ENCODE data around the gene MBNL3. TPM values are rescaled to one million over a fixed set of nuclear protein-coding genes. Genes with fewer than 3 reads are reported as not detected.

The MBNL3 gene
- polyA plus RNA-seq, 4 donors = 2.7 to 20.3 (median 5.0) TPM

DNA sequence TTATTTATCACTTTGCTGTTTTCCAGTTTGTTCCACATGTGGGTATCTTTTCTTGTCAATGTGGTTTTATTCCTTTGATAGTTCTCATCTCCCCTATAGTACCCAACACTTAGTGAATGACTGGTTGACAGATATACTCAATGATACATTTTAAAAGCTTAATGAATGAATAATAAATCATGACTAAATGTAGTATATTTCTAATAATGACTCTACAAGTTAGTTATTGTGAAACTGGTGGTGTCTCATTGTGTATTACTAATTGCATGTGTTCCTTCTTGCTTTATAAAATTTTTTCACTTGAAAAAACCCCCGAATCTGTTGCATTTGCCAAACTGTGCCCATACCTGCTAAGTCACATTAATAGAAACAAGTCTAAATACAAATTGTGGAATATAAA lies 95.4 kb downstream of the MBNL3 start:
- no peak overlapping the region for H3K4me3 ChIP-seq (ENCODE audit: low read depth in 1 of 3, low read length in 3 of 3)
- no peak for FAIRE-seq
- H3K27me3 ChIP-seq (ENCODE audit: control insufficient read depth in 3 of 3, insufficient read depth in 3 of 3, low read length in 3 of 3) = no peaks in the 10 kb centered on the region
- H3K27ac ChIP-seq (ENCODE audit: low read depth in 1 of 3, low read length in 2 of 3) = no peak overlapping the region
- H3K9me3 ChIP-seq (ENCODE audit: control insufficient read depth in 2 of 2, insufficient read depth in 1 of 2, low read depth in 1 of 2, low read length in 1 of 2) = no peaks in the 10 kb centered on the region
- H3K36me3 ChIP-seq (ENCODE audit: control insufficient read depth in 3 of 3, insufficient read depth in 2 of 3, low read depth in 1 of 3, low read length in 3 of 3) = peaks cover 0 to 3% (median 0%) of the 10 kb centered on the region in 3 donors
- WGBS, 3 donors = 56 to 96% (median 82%) methylated on average over 1 of the region's 1 CpG
- no peak for DNase-seq
- H3K4me1 ChIP-seq (ENCODE audit: control insufficient read depth in 3 of 3, insufficient read depth in 2 of 3, low read depth in 1 of 3, low read length in 2 of 3) = no peaks in the 10 kb centered on the region

DNA sequence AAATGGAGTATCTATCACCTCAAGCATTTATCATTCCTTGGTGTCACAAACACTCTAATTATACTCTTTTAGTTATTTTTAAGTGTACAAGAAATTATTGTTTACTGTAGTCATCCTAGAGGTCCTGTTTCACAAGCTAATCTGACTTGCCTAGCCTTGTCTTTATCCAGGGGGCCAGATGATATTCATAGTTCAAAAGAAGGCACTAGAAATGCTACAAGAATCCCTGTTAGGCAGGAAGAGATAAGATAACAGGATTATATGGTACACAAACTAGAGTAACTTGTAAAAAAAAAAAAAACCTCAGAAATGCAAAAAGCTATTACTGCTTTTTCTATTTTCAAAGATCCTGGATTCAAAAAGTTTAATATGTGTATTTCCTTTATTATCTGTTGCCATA lies 95.8 kb downstream of the MBNL3 start:
- Histone ChIP-seq H3K4me1 (ENCODE audit: control insufficient read depth in 3 of 3, insufficient read depth in 2 of 3, low read depth in 1 of 3, low read length in 2 of 3) (no peaks in the 10 kb centered on the region), H3K4me3 (ENCODE audit: low read depth in 1 of 3, low read length in 3 of 3) (no peak overlapping the region), H3K27me3 (ENCODE audit: control insufficient read depth in 3 of 3, insufficient read depth in 3 of 3, low read length in 3 of 3) (no peaks in the 10 kb centered on the region), H3K27ac (ENCODE audit: low read depth in 1 of 3, low read length in 2 of 3) (no peak overlapping the region), H3K9me3 (ENCODE audit: control insufficient read depth in 2 of 2, insufficient read depth in 1 of 2, low read depth in 1 of 2, low read length in 1 of 2) (no peaks in the 10 kb centered on the region), H3K36me3 (ENCODE audit: control insufficient read depth in 3 of 3, insufficient read depth in 2 of 3, low read depth in 1 of 3, low read length in 3 of 3) (peaks cover 0 to 3% (median 0%) of the 10 kb centered on the region in 3 donors)
- FAIRE-seq (no peak), DNase-seq (no peak)

- FAIRE-seq (no peak), DNase-seq (no peak)
- no peak overlapping the region for H3K4me3 ChIP-seq (ENCODE audit: low read depth in 1 of 3, low read length in 3 of 3)
- no peaks in the 10 kb centered on the region for H3K9me3 ChIP-seq (ENCODE audit: control insufficient read depth in 2 of 2, insufficient read depth in 1 of 2, low read depth in 1 of 2, low read length in 1 of 2)
- no peaks in the 10 kb centered on the region for H3K4me1 ChIP-seq (ENCODE audit: control insufficient read depth in 3 of 3, insufficient read depth in 2 of 3, low read depth in 1 of 3, low read length in 2 of 3)
- no peak overlapping the region for H3K27ac ChIP-seq (ENCODE audit: low read depth in 1 of 3, low read length in 2 of 3)
- H3K36me3 ChIP-seq (ENCODE audit: control insufficient read depth in 3 of 3, insufficient read depth in 2 of 3, low read depth in 1 of 3, low read length in 3 of 3) = peaks cover 0 to 6% (median 0%) of the 10 kb centered on the region in 3 donors
- 89 to 97% (median 94%) methylated on average over 9 of the region's 9 CpGs for WGBS, 3 donors
- no peaks in the 10 kb centered on the region for H3K27me3 ChIP-seq (ENCODE audit: control insufficient read depth in 3 of 3, insufficient read depth in 3 of 3, low read length in 3 of 3)
Observed at GRCh38 chrX:132390792-132391191, 98.0 kb downstream of the MBNL3 start.

GRCh38 chrX:132389480-132389879 lies 99.4 kb downstream of the MBNL3 start:
- DNase-seq = no peak
- no peaks in the 10 kb centered on the region for H3K27me3 ChIP-seq (ENCODE audit: control insufficient read depth in 3 of 3, insufficient read depth in 3 of 3, low read length in 3 of 3)
- H3K9me3 ChIP-seq (ENCODE audit: control insufficient read depth in 2 of 2, insufficient read depth in 1 of 2, low read depth in 1 of 2, low read length in 1 of 2) = no peaks in the 10 kb centered on the region
- H3K4me1 ChIP-seq (ENCODE audit: control insufficient read depth in 3 of 3, insufficient read depth in 2 of 3, low read depth in 1 of 3, low read length in 2 of 3) = no peaks in the 10 kb centered on the region
- no peak overlapping the region for H3K4me3 ChIP-seq (ENCODE audit: low read depth in 1 of 3, low read length in 3 of 3)
- peaks cover 0 to 6% (median 0%) of the 10 kb centered on the region in 3 donors for H3K36me3 ChIP-seq (ENCODE audit: control insufficient read depth in 3 of 3, insufficient read depth in 2 of 3, low read depth in 1 of 3, low read length in 3 of 3)
- H3K27ac ChIP-seq (ENCODE audit: low read depth in 1 of 3, low read length in 2 of 3) = no peak overlapping the region
- FAIRE-seq = no peak
- WGBS, 3 donors = 60 to 85% (median 80%) methylated on average over 2 of the region's 2 CpGs

DNA sequence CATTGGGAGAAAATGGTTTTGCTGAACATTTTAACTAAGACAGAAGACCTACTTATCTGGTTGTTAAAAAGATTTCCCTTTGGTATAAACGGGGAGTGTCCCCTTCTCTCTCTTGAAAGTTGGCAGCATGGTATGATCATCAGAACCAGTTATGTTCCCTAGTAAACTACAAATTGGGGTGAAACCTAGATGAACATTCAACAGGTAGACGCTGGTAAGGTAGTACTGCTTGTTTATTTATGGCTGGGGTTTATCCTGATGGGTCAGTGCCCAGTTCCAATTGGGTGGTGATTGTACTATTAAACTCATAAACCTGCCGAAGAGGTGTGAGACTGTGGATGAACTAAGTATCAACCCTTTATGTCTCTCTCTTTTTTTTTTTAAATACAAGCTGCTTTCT lies 100.5 kb downstream of the MBNL3 start:
- WGBS, 3 donors = 35 to 72% (median 38%) methylated on average over 3 of the region's 3 CpGs
- no peak overlapping the region for H3K4me3 ChIP-seq (ENCODE audit: low read depth in 1 of 3, low read length in 3 of 3)

GRCh38 chrX:132384301-132384700 lies 104.5 kb downstream of the MBNL3 start:
- WGBS, 3 donors = 69 to 92% (median 86%) methylated on average over 2 of the region's 2 CpGs
- DNase-seq = no peak
- H3K9me3 ChIP-seq (ENCODE audit: control insufficient read depth in 2 of 2, insufficient read depth in 1 of 2, low read depth in 1 of 2, low read length in 1 of 2) = no peaks in the 10 kb centered on the region
- FAIRE-seq = no peak
- H3K4me1 ChIP-seq (ENCODE audit: control insufficient read depth in 3 of 3, insufficient read depth in 2 of 3, low read depth in 1 of 3, low read length in 2 of 3) = no peaks in the 10 kb centered on the region
- H3K4me3 ChIP-seq (ENCODE audit: low read depth in 1 of 3, low read length in 3 of 3) = no peak overlapping the region
- no peak overlapping the region for H3K27ac ChIP-seq (ENCODE audit: low read depth in 1 of 3, low read length in 2 of 3)
- peaks cover 0 to 5% (median 0%) of the 10 kb centered on the region in 3 donors for H3K36me3 ChIP-seq (ENCODE audit: control insufficient read depth in 3 of 3, insufficient read depth in 2 of 3, low read depth in 1 of 3, low read length in 3 of 3)
- H3K27me3 ChIP-seq (ENCODE audit: control insufficient read depth in 3 of 3, insufficient read depth in 3 of 3, low read length in 3 of 3) = no peaks in the 10 kb centered on the region

More for the DNA sequence above, 100.5 kb downstream of the MBNL3 start:
- FAIRE-seq (no peak), DNase-seq (no peak)
- Histone ChIP-seq H3K27ac (ENCODE audit: low read depth in 1 of 3, low read length in 2 of 3) (no peak overlapping the region), H3K27me3 (ENCODE audit: control insufficient read depth in 3 of 3, insufficient read depth in 3 of 3, low read length in 3 of 3) (no peaks in the 10 kb centered on the region), H3K9me3 (ENCODE audit: control insufficient read depth in 2 of 2, insufficient read depth in 1 of 2, low read depth in 1 of 2, low read length in 1 of 2) (no peaks in the 10 kb centered on the region), H3K4me1 (ENCODE audit: control insufficient read depth in 3 of 3, insufficient read depth in 2 of 3, low read depth in 1 of 3, low read length in 2 of 3) (no peaks in the 10 kb centered on the region), H3K36me3 (ENCODE audit: control insufficient read depth in 3 of 3, insufficient read depth in 2 of 3, low read depth in 1 of 3, low read length in 3 of 3) (peaks cover 0 to 6% (median 0%) of the 10 kb centered on the region in 3 donors)

GRCh38 chrX:132382068-132382467 lies 106.8 kb downstream of the MBNL3 start:
- WGBS, 3 donors = 80 to 96% (median 92%) methylated on average over 7 of the region's 7 CpGs
- H3K4me1 ChIP-seq (ENCODE audit: control insufficient read depth in 3 of 3, insufficient read depth in 2 of 3, low read depth in 1 of 3, low read length in 2 of 3) = no peaks in the 10 kb centered on the region
- no peak for FAIRE-seq
- no peaks in the 10 kb centered on the region for H3K9me3 ChIP-seq (ENCODE audit: control insufficient read depth in 2 of 2, insufficient read depth in 1 of 2, low read depth in 1 of 2, low read length in 1 of 2)
- peaks cover 0 to 5% (median 0%) of the 10 kb centered on the region in 3 donors for H3K36me3 ChIP-seq (ENCODE audit: control insufficient read depth in 3 of 3, insufficient read depth in 2 of 3, low read depth in 1 of 3, low read length in 3 of 3)
- no peak overlapping the region for H3K27ac ChIP-seq (ENCODE audit: low read depth in 1 of 3, low read length in 2 of 3)
- H3K4me3 ChIP-seq (ENCODE audit: low read depth in 1 of 3, low read length in 3 of 3) = no peak overlapping the region
- DNase-seq = no peak
- no peaks in the 10 kb centered on the region for H3K27me3 ChIP-seq (ENCODE audit: control insufficient read depth in 3 of 3, insufficient read depth in 3 of 3, low read length in 3 of 3)

DNA sequence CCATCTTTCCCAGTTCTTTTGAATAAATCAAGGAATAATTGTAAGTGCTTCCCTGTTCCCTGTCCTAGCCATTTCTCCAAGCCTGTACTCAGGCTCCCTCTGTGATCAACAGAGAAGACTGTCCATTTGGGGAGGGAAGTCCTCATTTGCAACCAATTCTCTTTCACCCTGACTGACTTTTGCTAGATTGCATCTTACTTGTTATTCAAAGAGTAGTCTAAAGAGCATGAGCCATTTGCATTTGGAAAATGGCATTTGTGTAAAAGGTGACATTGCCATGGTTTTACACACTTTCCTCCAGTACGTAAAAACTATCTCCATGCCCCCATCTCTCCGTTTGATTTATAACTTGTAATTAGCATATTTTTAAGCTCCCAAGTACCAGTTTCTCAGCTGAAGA lies 110.6 kb downstream of the MBNL3 start:
- 60 to 92% (median 90%) methylated on average over 2 of the region's 2 CpGs for WGBS, 3 donors
- FAIRE-seq = no peak
- Histone ChIP-seq H3K27me3 (ENCODE audit: control insufficient read depth in 3 of 3, insufficient read depth in 3 of 3, low read length in 3 of 3) (no peaks in the 10 kb centered on the region), H3K9me3 (ENCODE audit: control insufficient read depth in 2 of 2, insufficient read depth in 1 of 2, low read depth in 1 of 2, low read length in 1 of 2) (no peaks in the 10 kb centered on the region), H3K27ac (ENCODE audit: low read depth in 1 of 3, low read length in 2 of 3) (no peak overlapping the region), H3K36me3 (ENCODE audit: control insufficient read depth in 3 of 3, insufficient read depth in 2 of 3, low read depth in 1 of 3, low read length in 3 of 3) (peaks cover 0 to 2% (median 0%) of the 10 kb centered on the region in 3 donors), H3K4me3 (ENCODE audit: low read depth in 1 of 3, low read length in 3 of 3) (no peak overlapping the region), H3K4me1 (ENCODE audit: control insufficient read depth in 3 of 3, insufficient read depth in 2 of 3, low read depth in 1 of 3, low read length in 2 of 3) (no peaks in the 10 kb centered on the region)
- DNase-seq = no peak

DNA sequence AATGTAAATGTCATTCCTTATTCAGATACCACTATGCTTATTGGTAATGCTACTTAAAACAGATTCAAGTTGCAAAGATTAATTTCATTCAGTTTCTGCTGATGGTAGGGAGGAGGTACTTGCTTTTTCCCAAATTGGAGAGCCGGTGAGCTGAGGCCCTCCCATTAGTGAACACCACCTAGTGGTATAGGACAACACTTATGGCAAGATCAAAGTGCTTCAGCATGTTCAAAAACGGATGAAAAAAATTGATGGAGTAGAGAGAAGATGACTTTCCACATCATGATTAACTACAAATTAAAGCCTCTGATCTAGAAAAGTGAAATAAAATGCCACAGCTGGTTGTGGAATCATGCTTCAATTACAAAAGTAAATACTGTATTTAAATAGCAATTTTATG lies 112.9 kb downstream of the MBNL3 start:
- no peak overlapping the region for H3K27ac ChIP-seq (ENCODE audit: low read depth in 1 of 3, low read length in 2 of 3)
- DNase-seq = no peak
- FAIRE-seq = no peak
- H3K4me1 ChIP-seq (ENCODE audit: control insufficient read depth in 3 of 3, insufficient read depth in 2 of 3, low read depth in 1 of 3, low read length in 2 of 3) = no peaks in the 10 kb centered on the region
- no peaks in the 10 kb centered on the region for H3K27me3 ChIP-seq (ENCODE audit: control insufficient read depth in 3 of 3, insufficient read depth in 3 of 3, low read length in 3 of 3)
- 42 to 63% (median 58%) methylated on average over 2 of the region's 2 CpGs for WGBS, 3 donors
- H3K36me3 ChIP-seq (ENCODE audit: control insufficient read depth in 3 of 3, insufficient read depth in 2 of 3, low read depth in 1 of 3, low read length in 3 of 3) = no peaks in the 10 kb centered on the region
- H3K9me3 ChIP-seq (ENCODE audit: control insufficient read depth in 2 of 2, insufficient read depth in 1 of 2, low read depth in 1 of 2, low read length in 1 of 2) = no peaks in the 10 kb centered on the region
- H3K4me3 ChIP-seq (ENCODE audit: low read depth in 1 of 3, low read length in 3 of 3) = no peak overlapping the region

Measured in small intestine (tissue), 7 donors.